HepG2 (cell line): ENCODE measurements around the gene VWC2L. TPM values are rescaled to one million over a fixed set of nuclear protein-coding genes. Genes with fewer than 3 reads are reported as not detected.

Experiments used
- ATAC-seq: fragments of 200-7000 bp; cut with Tn5 transposase; 3 replicates; pipeline ENCODE4 v1.9.1; 2020; ENCODE audit warnings: mild to moderate bottlenecking, moderate library complexity
- BruUV-seq: library from RNA; stranded (reverse); fragments of 400-500 nt; replicated peaks from 2 replicates; lab custom pipeline; 2021; lab: Mats Ljungman, UMichigan
- CTCF ChIA-PET: fragments of 300-600 bp; formaldehyde crosslinking; extraction: SDS; loops from one replicate; lab custom pipeline; 2021; ENCODE audit warnings: low total read pairs, inconsistent platforms, low intra/inter-chr PET ratio; lab: Yijun Ruan, JAX
- POLR2A ChIA-PET: fragments of 350-600 bp; sonication (Branson Sonifier 250); formaldehyde crosslinking; loops from one replicate; lab custom pipeline; 2020; ENCODE audit warnings: antibody characterized with exemption, inconsistent platforms; lab: Yijun Ruan, JAX
- DNase-seq: peaks from one replicate; pipeline ENCODE4 v3.0.0-alpha.2; 2015; ENCODE audit warnings: low spot score
- FAIRE-seq: peaks from 3 replicates; lab custom pipeline; 2011; peaks lifted over from hg19 to GRCh38; lab: Jason Lieb, UNC
- H2AFZ ChIP-seq: one replicate; pipeline ENCODE4 v1.6.1; 2011; ENCODE audit warnings: low read length, inconsistent platforms
- H3K27ac ChIP-seq: fragments of 300-600 bp; 3 replicates; pipeline ENCODE4 v1.8.0; 2011; ENCODE audit warnings: mixed run types, mild to moderate bottlenecking, mixed read lengths, low read length, inconsistent platforms; ENCODE audit not compliant: insufficient read depth; ENCODE audit errors: extremely low read length
- H3K27me3 ChIP-seq, 2 experiments: fragments of 200-600 bp in 1 of 2; 2 replicates in 1 of 2; 3 replicates in 1 of 2; pipeline versions ENCODE4 v1.6.0 to v1.8.0; 2011; ENCODE audit warnings: low read length in 2 of 2, mild to moderate bottlenecking in 2 of 2, moderate library complexity in 2 of 2, inconsistent platforms in 1 of 2; ENCODE audit not compliant: insufficient read depth in 2 of 2, control insufficient read depth in 1 of 2
- H3K36me3 ChIP-seq, 2 experiments: fragments of 200-600 bp in 1 of 2; replicated peaks in 1 of 2; 2 replicates in 1 of 2; 3 replicates in 1 of 2; pipeline versions ENCODE4 v1.5.1 to v1.8.0; 2011; ENCODE audit warnings: low read length in 2 of 2, inconsistent platforms in 1 of 2; ENCODE audit not compliant: insufficient read depth in 2 of 2, control insufficient read depth in 1 of 2
- H3K4me1 ChIP-seq: 2 replicates; pipeline ENCODE4 v1.5.1; 2012; ENCODE audit warnings: low read length, inconsistent platforms; ENCODE audit not compliant: insufficient read depth
- H3K4me2 ChIP-seq: 2 replicates; pipeline ENCODE4 v1.6.0; 2011; ENCODE audit warnings: low read depth, low read length, inconsistent platforms
- H3K4me3 ChIP-seq, 3 experiments: fragments of 200-600 bp in 1 of 3; sonication (generic), shearing (Covaris generic) in 1 of 3; replicated peaks in 1 of 3; 2 replicates each; pipeline ENCODE4 v1.5.1; 2011 to 2016; ENCODE audit warnings: low read length in 3 of 3, inconsistent platforms in 2 of 3, low read depth in 2 of 3, mild to moderate bottlenecking in 2 of 3, control low read depth in 1 of 3, mixed read lengths in 1 of 3; ENCODE audit not compliant: insufficient read depth in 1 of 3
- H3K79me2 ChIP-seq: one replicate; pipeline ENCODE4 v1.6.1; 2011; ENCODE audit warnings: low read length, inconsistent platforms; ENCODE audit not compliant: insufficient read depth
- H3K9ac ChIP-seq: 2 replicates; pipeline ENCODE4 v1.6.0; 2011; ENCODE audit warnings: mild to moderate bottlenecking, low read depth, low read length, inconsistent platforms; ENCODE audit not compliant: insufficient read depth
- H3K9me3 ChIP-seq: 2 replicates; pipeline ENCODE4 v1.5.1; 2012; ENCODE audit warnings: mild to moderate bottlenecking, low read length
- H4K20me1 ChIP-seq: 2 replicates; pipeline ENCODE4 v1.6.0; 2011; ENCODE audit warnings: inconsistent platforms, mild to moderate bottlenecking, low read length, moderate library complexity; ENCODE audit not compliant: insufficient read depth
- ELF3 ChIP-seq: IDR thresholded peaks from 2 replicates; pipeline ENCODE4 v1.6.1; 2016; ENCODE audit warnings: missing genetic modification reagents, missing compliant biosample characterization
- GPBP1L1 ChIP-seq: sonication (generic); formaldehyde crosslinking; IDR thresholded peaks from 2 replicates; pipeline ENCODE4 v1.5.0; 2020; ENCODE audit warnings: mild to moderate bottlenecking, missing genetic modification reagents
- KDM1A ChIP-seq: IDR thresholded peaks from 2 replicates; pipeline ENCODE4 v1.6.1; 2016; ENCODE audit warnings: missing compliant biosample characterization
- PAXIP1 ChIP-seq: sonication (generic); formaldehyde crosslinking; conservative IDR thresholded peaks from 2 replicates; pipeline ENCODE4 v1.4.0; 2020; ENCODE audit warnings: mild to moderate bottlenecking, missing genetic modification reagents, moderate library complexity
- PHF20 ChIP-seq: sonication (generic); formaldehyde crosslinking; IDR thresholded peaks from 2 replicates; pipeline ENCODE4 v1.5.0; 2020; ENCODE audit warnings: mild to moderate bottlenecking, missing genetic modification reagents
- TBX2 ChIP-seq: sonication (generic); formaldehyde crosslinking; IDR thresholded peaks from 2 replicates; pipeline ENCODE4 v1.5.0; 2020; ENCODE audit warnings: missing genetic modification reagents, mild to moderate bottlenecking, borderline replicate concordance
- TRIM24 ChIP-seq: sonication (generic); formaldehyde crosslinking; IDR thresholded peaks from 2 replicates; pipeline ENCODE4 v1.8.0; 2022; ENCODE audit warnings: mild to moderate bottlenecking, missing genetic modification reagents
- ZNF484 ChIP-seq: sonication (generic); formaldehyde crosslinking; IDR thresholded peaks from 2 replicates; pipeline ENCODE4 v1.5.1; 2020; ENCODE audit warnings: mild to moderate bottlenecking, low read depth, missing genetic modification reagents, borderline replicate concordance
- ZNF547 ChIP-seq: sonication (generic); formaldehyde crosslinking; IDR thresholded peaks from 2 replicates; pipeline ENCODE4 v1.5.1; 2020; ENCODE audit warnings: mild to moderate bottlenecking, missing genetic modification reagents
- ZNF614 ChIP-seq: IDR thresholded peaks from 2 replicates; pipeline ENCODE4 v1.6.1; 2018; ENCODE audit warnings: missing biosample characterization, missing genetic modification reagents, inconsistent platforms, borderline replicate concordance
- WGBS: methylation state at CpG from one replicate; pipeline ENCODE4 v1.1.6; 2017; ENCODE audit warnings: low lambda C conversion rate; 5-methylcytosine and 5-hydroxymethylcytosine counted together
- in situ Hi-C: cut with HindIII; loops from 2 replicates; pipeline ENCODE4 v1.10.0; 2017; ENCODE audit warnings: low pct_unique_long_range_greater_than_20kb; ENCODE audit not compliant: extremely low pct_ligation_motif_present
- intact Hi-C: fragments of 100-400 bp; cut with micrococcal nuclease; formaldehyde crosslinking; loops from one replicate; pipeline ENCODE4 v1.10.0; 2022; ENCODE audit not compliant: unreplicated experiment
- polyA plus RNA-seq, 8 experiments: library from polyadenylated mRNA; depleted of rRNA in 3 of 8; stranded (reverse) in 7 of 8; unstranded in 1 of 8; fragments of >200 nt; fragmentation: Illumina TruSeq in 4 of 8; extraction: Trizol in 4 of 8; gene quantifications; 2 replicates each; pipeline versions ENCODE4 v1.2.1 to v1.2.3, GENCODE V29; 2011 to 2016; ENCODE audit warnings: low read depth in 4 of 8, missing spikeins in 1 of 8, mixed read lengths in 1 of 8; ENCODE audit not compliant: insufficient read depth in 1 of 8
- total RNA-seq, 5 experiments: library from RNA; depleted of rRNA; stranded (reverse); fragments of >200 nt; fragmentation: Illumina TruSeq; extraction: Trizol; gene quantifications; 2 replicates each; pipeline ENCODE4 v1.2.3, GENCODE V29; 2016; ENCODE audit warnings: low read depth in 1 of 5
- TF ChIP-seq, protein P1 (sequence below): sonication (generic); formaldehyde crosslinking; IDR thresholded peaks from 2 replicates; pipeline ENCODE4 v1.4.0; 2020; ENCODE audit warnings: low read depth, missing genetic modification reagents

The VWC2L gene
- total and polyA plus RNA-seq, 2 of the 13 experiments (the other 11 are each of a cell fraction or from before 2014, with no cell fraction given), result not detected

DNA sequence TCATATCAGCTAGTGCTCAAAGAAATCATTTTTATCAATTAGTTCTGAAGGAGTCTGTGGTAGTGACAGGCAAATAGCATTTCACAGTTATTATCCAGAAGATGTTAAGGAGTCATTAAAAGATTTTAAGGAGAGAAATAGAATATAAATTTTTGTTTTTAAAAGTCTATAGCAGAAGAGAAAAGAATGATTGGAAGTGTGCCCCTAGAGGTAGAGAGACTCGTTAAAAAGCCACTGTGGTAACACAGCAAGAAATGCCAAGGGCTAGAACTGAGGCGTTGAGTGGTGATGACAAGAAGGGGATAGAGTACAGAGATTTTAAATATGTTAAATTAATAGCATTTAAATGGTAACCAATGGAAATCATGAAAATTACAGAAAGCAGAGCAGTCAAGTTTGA, 78.3 kb downstream of the VWC2L start (continued):
- no peak for TF ChIP-seq PAXIP1
- TF ChIP-seq PHF20 (CRISPR knock-in tag), result no peak
- TF ChIP-seq ZNF547 (CRISPR knock-in tag), result no peak

- WGBS, result 6% methylated on average over 2 of the region's 2 CpGs
- DNase-seq, result no peak
- ATAC-seq, result no peak
- H3K4me1 ChIP-seq, result no peaks in the 10 kb centered on the region
- CTCF ChIA-PET, result no interaction called here
- no peaks in the 10 kb centered on the region for H3K79me2 ChIP-seq
- H2AFZ ChIP-seq, result no peak overlapping the region
- in situ Hi-C loops, result no loop called here
- no peaks in the 10 kb centered on the region for H4K20me1 ChIP-seq
- H3K27ac ChIP-seq, result no peak overlapping the region
- no peak for TF ChIP-seq ZNF484
- TF ChIP-seq KDM1A (CRISPR knock-in tag), result no peak
- no peak for TF ChIP-seq ELF3 (CRISPR knock-in tag)
- TF ChIP-seq TBX2 (CRISPR knock-in tag), result no peak
- TF ChIP-seq TRIM24 (CRISPR knock-in tag), result no peak
- no peak for TF ChIP-seq GPBP1L1 (CRISPR knock-in tag)
- TF ChIP-seq, protein P1, sequence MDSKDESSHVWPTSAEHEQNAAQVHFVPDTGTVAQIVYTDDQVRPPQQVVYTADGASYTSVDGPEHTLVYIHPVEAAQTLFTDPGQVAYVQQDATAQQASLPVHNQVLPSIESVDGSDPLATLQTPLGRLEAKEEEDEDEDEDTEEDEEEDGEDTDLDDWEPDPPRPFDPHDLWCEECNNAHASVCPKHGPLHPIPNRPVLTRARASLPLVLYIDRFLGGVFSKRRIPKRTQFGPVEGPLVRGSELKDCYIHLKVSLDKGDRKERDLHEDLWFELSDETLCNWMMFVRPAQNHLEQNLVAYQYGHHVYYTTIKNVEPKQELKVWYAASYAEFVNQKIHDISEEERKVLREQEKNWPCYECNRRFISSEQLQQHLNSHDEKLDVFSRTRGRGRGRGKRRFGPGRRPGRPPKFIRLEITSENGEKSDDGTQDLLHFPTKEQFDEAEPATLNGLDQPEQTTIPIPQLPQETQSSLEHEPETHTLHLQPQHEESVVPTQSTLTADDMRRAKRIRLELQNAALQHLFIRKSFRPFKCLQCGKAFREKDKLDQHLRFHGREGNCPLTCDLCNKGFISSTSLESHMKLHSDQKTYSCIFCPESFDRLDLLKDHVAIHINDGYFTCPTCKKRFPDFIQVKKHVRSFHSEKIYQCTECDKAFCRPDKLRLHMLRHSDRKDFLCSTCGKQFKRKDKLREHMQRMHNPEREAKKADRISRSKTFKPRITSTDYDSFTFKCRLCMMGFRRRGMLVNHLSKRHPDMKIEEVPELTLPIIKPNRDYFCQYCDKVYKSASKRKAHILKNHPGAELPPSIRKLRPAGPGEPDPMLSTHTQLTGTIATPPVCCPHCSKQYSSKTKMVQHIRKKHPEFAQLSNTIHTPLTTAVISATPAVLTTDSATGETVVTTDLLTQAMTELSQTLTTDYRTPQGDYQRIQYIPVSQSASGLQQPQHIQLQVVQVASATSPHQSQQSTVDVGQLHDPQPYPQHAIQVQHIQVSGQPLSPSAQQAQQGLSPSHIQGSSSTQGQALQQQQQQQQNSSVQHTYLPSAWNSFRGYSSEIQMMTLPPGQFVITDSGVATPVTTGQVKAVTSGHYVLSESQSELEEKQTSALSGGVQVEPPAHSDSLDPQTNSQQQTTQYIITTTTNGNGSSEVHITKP (CRISPR knock-in tag), result no peak
- no peak for TF ChIP-seq ZNF614 (CRISPR knock-in tag)
- intact Hi-C loops, result no loop called here
- H3K27me3 ChIP-seq, result no peaks in the 10 kb centered on the region
- no peaks in the 10 kb centered on the region for H3K36me3 ChIP-seq
- BruUV-seq, result no TSS peak
- H3K4me2 ChIP-seq, result no peak overlapping the region
- FAIRE-seq, result no peak
- POLR2A ChIA-PET, result no interaction called here
- H3K4me3 ChIP-seq, result no peak overlapping the region
- H3K9me3 ChIP-seq, result no peaks in the 10 kb centered on the region
- no peak overlapping the region for H3K9ac ChIP-seq
These were observed 78.8 kb downstream of the VWC2L start for GRCh38 chr2:214489702-214490101.
